GM12864 (cell line): ENCODE results near the gene GARS1.

Experiments used
- DNase-seq: peaks from one replicate; pipeline ENCODE4 v3.0.0-alpha.2; 2011; ENCODE audit warnings: low read depth
- H3K4me3 ChIP-seq: 2 replicates; pipeline ENCODE4 v1.5.1; 2011; ENCODE audit warnings: mild to moderate bottlenecking, low read depth, low read length, control low read depth
- CTCF ChIP-seq: IDR thresholded peaks from 2 replicates; pipeline ENCODE4 v1.5.1; 2011; ENCODE audit warnings: low read depth, mild to moderate bottlenecking, moderate library complexity, low read length, control low read depth, inconsistent platforms; ENCODE audit errors: missing control alignments

The GARS1 gene

GRCh38 chr7:30681331-30681797 is 86.7 kb downstream of the GARS1 start:
- DNase-seq = no peak
- no peak for TF ChIP-seq CTCF
- H3K4me3 ChIP-seq = no peak overlapping the region

GRCh38 chr7:30681815-30682211 is 87.1 kb downstream of the GARS1 start:
- no peak for DNase-seq
- peak overlapping the region; percentile 16 for H3K4me3 ChIP-seq
- no peak for TF ChIP-seq CTCF

GRCh38 chr7:30682212-30683083 is 87.8 kb downstream of the GARS1 start, which contains the start of gene CRHR2:
Gene CRHR2, minus strand, starts transcription at chr7:30682456. Its CDS starts 176 bp downstream, at chr7:30682280.
- H3K4me3 ChIP-seq = peak within 1 kb of the TSS; percentile 16
- peak; percentile 20 for TF ChIP-seq CTCF
- DNase-seq = no peak

GRCh38 chr7:30683306-30683705 is 88.6 kb downstream of the GARS1 start:
- no peak for DNase-seq
- H3K4me3 ChIP-seq = no peak overlapping the region
- TF ChIP-seq CTCF = no peak
